Adipocyte (in vitro differentiated cells): ENCODE measurements around the gene HYCC2.
A peak's percentile ranks its signal among the peaks of the same experiment; 100 is the strongest.
"Not testable (repeated sequence)": the region's sequence is repeated elsewhere in the genome, so short reads cannot be mapped to it uniquely, and the experiment has no call there.

ENCODE experiments used
- DNase-seq: peaks from one replicate; pipeline ENCODE4 v3.0.0-alpha.2; 2015; ENCODE audit warnings: low read depth
- H3K27me3 ChIP-seq: replicated peaks from 2 replicates; pipeline ENCODE4 v1.7.0; 2013; ENCODE audit warnings: mild to moderate bottlenecking, low read length, moderate library complexity; ENCODE audit not compliant: control insufficient read depth, insufficient read depth
- H3K36me3 ChIP-seq: 2 replicates; pipeline ENCODE4 v1.7.0; 2013; ENCODE audit warnings: low read length, mild to moderate bottlenecking, moderate library complexity; ENCODE audit not compliant: control insufficient read depth, insufficient read depth, severe bottlenecking
- H3K4me1 ChIP-seq: 2 replicates; pipeline ENCODE4 v1.7.0; 2013; ENCODE audit warnings: mild to moderate bottlenecking, low read length, moderate library complexity; ENCODE audit not compliant: control insufficient read depth, insufficient read depth
- H3K4me3 ChIP-seq: 2 replicates; pipeline ENCODE4 v1.7.0; 2013; ENCODE audit warnings: mild to moderate bottlenecking, low read length, moderate library complexity
- H3K9ac ChIP-seq: 2 replicates; pipeline ENCODE4 v1.7.0; 2013; ENCODE audit warnings: mild to moderate bottlenecking, low read length, moderate library complexity
- H3K9me3 ChIP-seq: 2 replicates; pipeline ENCODE4 v1.7.0; 2013; ENCODE audit warnings: mild to moderate bottlenecking, low read length, moderate library complexity; ENCODE audit not compliant: control insufficient read depth

The HYCC2 gene

GRCh38 chr2:201040867-201041628, 30.4 kb downstream of the HYCC2 start:
- Histone ChIP-seq H3K9ac (no peak overlapping the region), H3K27me3 (no peaks in the 10 kb centered on the region)

GRCh38 chr2:201038855-201039254, 32.6 kb downstream of the HYCC2 start:
- H3K4me3 ChIP-seq, result no peak overlapping the region
- no peak for DNase-seq

More at GRCh38 chr2:201040867-201041628, 30.4 kb downstream of the HYCC2 start:
- Histone ChIP-seq H3K4me3 (no peak overlapping the region), H3K4me1 (no peaks in the 10 kb centered on the region), H3K9me3 (no peaks in the 10 kb centered on the region), H3K36me3 (peaks cover 13% of the 10 kb centered on the region)
- no peak for DNase-seq

DNA sequence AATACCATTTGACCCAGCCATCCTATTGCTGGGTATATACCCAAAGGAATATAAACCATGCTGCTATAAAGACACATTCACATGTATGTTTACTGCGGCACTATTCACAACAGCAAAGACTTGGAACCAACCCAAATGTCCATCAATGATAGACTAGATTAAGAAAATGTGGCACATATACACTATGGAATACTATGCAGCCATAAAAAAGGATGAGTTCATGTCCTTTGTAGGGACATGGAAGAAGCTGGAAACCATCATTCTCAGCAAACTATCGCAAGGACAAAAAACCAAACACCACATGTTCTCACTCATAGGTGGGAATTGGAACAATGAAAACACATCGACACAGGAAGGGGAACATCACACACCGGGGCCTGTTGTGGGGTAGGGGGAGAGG, 33.1 kb downstream of the HYCC2 start:
- not testable (repeated sequence) for H3K36me3 ChIP-seq, H3K9me3 ChIP-seq, H3K9ac ChIP-seq, H3K4me1 ChIP-seq, H3K4me3 ChIP-seq, DNase-seq, H3K27me3 ChIP-seq

More at GRCh38 chr2:201038855-201039254, 32.6 kb downstream of the HYCC2 start:
- Histone ChIP-seq H3K9ac (no peak overlapping the region), H3K4me1 (no peaks in the 10 kb centered on the region), H3K9me3 (no peaks in the 10 kb centered on the region), H3K36me3 (peaks cover 6% of the 10 kb centered on the region), H3K27me3 (no peaks in the 10 kb centered on the region)

DNA sequence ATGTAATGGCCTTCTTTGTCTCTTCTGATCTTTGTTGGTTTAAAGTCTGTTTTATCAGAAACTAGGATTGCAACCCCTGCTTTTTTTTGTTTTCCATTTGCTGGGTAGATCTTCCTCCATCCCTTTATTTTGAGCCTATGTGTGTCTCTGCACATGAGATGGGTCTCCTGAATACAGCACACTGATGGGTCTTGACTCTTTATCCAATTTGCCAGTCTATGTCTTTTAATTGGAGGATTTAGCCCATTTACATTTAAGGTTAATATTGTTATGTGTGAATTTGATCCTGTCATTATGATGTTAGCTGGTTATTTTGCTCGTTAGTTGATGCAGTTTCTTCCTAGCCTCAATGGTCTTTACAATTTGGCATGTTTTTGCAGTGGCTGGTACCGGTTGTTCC, 37.1 kb downstream of the HYCC2 start:
- not testable (repeated sequence) for H3K9ac ChIP-seq, DNase-seq

GRCh38 chr2:201024518-201024917, 47.0 kb downstream of the HYCC2 start:
- peaks cover 22% of the 10 kb centered on the region for H3K36me3 ChIP-seq
- H3K4me1 ChIP-seq, result no peaks in the 10 kb centered on the region
- no peak overlapping the region for H3K4me3 ChIP-seq

More for the DNA sequence above, 37.1 kb downstream of the HYCC2 start:
- H3K36me3 ChIP-seq, H3K27me3 ChIP-seq, H3K9me3 ChIP-seq, H3K4me1 ChIP-seq, H3K4me3 ChIP-seq: not testable (repeated sequence)

GRCh38 chr2:201021914-201022313, 49.6 kb downstream of the HYCC2 start:
- Histone ChIP-seq H3K4me1 (no peaks in the 10 kb centered on the region), H3K9me3 (peaks cover 3% of the 10 kb centered on the region)
- DNase-seq, result no peak

More at GRCh38 chr2:201024518-201024917, 47.0 kb downstream of the HYCC2 start:
- no peak for DNase-seq
- Histone ChIP-seq H3K9me3 (peaks cover 3% of the 10 kb centered on the region), H3K27me3 (no peaks in the 10 kb centered on the region), H3K9ac (no peak overlapping the region)

More at GRCh38 chr2:201021914-201022313, 49.6 kb downstream of the HYCC2 start:
- H3K36me3 ChIP-seq, result peaks cover 34% of the 10 kb centered on the region
- H3K27me3 ChIP-seq, result no peaks in the 10 kb centered on the region
- H3K9ac ChIP-seq, result peak overlapping the region; percentile 18
- no peak overlapping the region for H3K4me3 ChIP-seq
